Prostate gland (tissue), 2 donors: Measurements from ENCODE around the gene SLITRK3. TPM values are rescaled to one million over a fixed set of nuclear protein-coding genes. Genes with fewer than 3 reads are reported as not detected.

Experiments
- DNase-seq: peaks from one replicate; pipeline ENCODE4 v3.0.0-alpha.2; 2019; ENCODE audit warnings: low spot score
- H3K27ac ChIP-seq, 2 donors: fragments of 200-600 bp; sonication (generic); 2 replicates each; pipeline ENCODE4 v1.5.1; 2017 to 2019
- H3K27me3 ChIP-seq: fragments of 200-600 bp; sonication (generic); replicated peaks from 2 replicates; pipeline ENCODE4 v1.5.1; 2019; ENCODE audit not compliant: insufficient read depth
- H3K36me3 ChIP-seq, 2 donors: fragments of 200-600 bp; sonication (generic); 1 replicate in 1 of 2; 2 replicates in 1 of 2; pipeline versions ENCODE4 v1.5.1 to v1.8.1; 2017 to 2019
- H3K4me1 ChIP-seq: fragments of 200-600 bp; sonication (generic); replicated peaks from 2 replicates; pipeline ENCODE4 v1.5.1; 2019
- H3K4me3 ChIP-seq, 2 donors: fragments of 200-600 bp; sonication (generic); 2 replicates each; pipeline ENCODE4 v1.5.1; 2017 to 2019
- H3K9me3 ChIP-seq: fragments of 200-600 bp; sonication (generic); 2 replicates; pipeline ENCODE4 v1.5.1; 2017
- POLR2A ChIP-seq: fragments of 450-650 bp; IDR thresholded peaks from one replicate; pipeline ENCODE4 v1.6.1; 2016; ENCODE audit warnings: antibody characterized with exemption, mild to moderate bottlenecking
- POLR2AphosphoS5 ChIP-seq: sonication (generic); formaldehyde crosslinking; IDR thresholded peaks from one replicate; pipeline ENCODE4 v1.6.1; 2017; ENCODE audit warnings: antibody characterized with exemption
- WGBS: methylation state at CpG from one replicate; pipeline ENCODE4 v1.1.5; 2018; 5-methylcytosine and 5-hydroxymethylcytosine counted together
- intact Hi-C: fragments of 100-400 bp; cut with DNase I; formaldehyde crosslinking; loops from one replicate; pipeline ENCODE4 v1.14.2; 2022
- total RNA-seq, 2 donors: library from RNA; depleted of rRNA; stranded (reverse); fragments of >200 nt; gene quantifications; one replicate each; pipeline ENCODE4 v1.1.0, GENCODE V29; 2016
- TF ChIP-seq, protein P1 (sequence below), 4 experiments: fragments of 200-600 bp in 2 of 4; fragments of 450-650 bp in 2 of 4; sonication (generic) in 2 of 4; IDR thresholded peaks; 1 replicate in 3 of 4; 2 replicates in 1 of 4; pipeline ENCODE4 v1.5.1; 2016 to 2019; ENCODE audit warnings: antibody characterized with exemption in 4 of 4, mild to moderate bottlenecking in 2 of 4, moderate library complexity in 2 of 4

SLITRK3 gene, protein sequence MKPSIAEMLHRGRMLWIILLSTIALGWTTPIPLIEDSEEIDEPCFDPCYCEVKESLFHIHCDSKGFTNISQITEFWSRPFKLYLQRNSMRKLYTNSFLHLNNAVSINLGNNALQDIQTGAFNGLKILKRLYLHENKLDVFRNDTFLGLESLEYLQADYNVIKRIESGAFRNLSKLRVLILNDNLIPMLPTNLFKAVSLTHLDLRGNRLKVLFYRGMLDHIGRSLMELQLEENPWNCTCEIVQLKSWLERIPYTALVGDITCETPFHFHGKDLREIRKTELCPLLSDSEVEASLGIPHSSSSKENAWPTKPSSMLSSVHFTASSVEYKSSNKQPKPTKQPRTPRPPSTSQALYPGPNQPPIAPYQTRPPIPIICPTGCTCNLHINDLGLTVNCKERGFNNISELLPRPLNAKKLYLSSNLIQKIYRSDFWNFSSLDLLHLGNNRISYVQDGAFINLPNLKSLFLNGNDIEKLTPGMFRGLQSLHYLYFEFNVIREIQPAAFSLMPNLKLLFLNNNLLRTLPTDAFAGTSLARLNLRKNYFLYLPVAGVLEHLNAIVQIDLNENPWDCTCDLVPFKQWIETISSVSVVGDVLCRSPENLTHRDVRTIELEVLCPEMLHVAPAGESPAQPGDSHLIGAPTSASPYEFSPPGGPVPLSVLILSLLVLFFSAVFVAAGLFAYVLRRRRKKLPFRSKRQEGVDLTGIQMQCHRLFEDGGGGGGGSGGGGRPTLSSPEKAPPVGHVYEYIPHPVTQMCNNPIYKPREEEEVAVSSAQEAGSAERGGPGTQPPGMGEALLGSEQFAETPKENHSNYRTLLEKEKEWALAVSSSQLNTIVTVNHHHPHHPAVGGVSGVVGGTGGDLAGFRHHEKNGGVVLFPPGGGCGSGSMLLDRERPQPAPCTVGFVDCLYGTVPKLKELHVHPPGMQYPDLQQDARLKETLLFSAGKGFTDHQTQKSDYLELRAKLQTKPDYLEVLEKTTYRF
- total RNA-seq = under 1 TPM; 0.11 to 0.50 TPM

DNA sequence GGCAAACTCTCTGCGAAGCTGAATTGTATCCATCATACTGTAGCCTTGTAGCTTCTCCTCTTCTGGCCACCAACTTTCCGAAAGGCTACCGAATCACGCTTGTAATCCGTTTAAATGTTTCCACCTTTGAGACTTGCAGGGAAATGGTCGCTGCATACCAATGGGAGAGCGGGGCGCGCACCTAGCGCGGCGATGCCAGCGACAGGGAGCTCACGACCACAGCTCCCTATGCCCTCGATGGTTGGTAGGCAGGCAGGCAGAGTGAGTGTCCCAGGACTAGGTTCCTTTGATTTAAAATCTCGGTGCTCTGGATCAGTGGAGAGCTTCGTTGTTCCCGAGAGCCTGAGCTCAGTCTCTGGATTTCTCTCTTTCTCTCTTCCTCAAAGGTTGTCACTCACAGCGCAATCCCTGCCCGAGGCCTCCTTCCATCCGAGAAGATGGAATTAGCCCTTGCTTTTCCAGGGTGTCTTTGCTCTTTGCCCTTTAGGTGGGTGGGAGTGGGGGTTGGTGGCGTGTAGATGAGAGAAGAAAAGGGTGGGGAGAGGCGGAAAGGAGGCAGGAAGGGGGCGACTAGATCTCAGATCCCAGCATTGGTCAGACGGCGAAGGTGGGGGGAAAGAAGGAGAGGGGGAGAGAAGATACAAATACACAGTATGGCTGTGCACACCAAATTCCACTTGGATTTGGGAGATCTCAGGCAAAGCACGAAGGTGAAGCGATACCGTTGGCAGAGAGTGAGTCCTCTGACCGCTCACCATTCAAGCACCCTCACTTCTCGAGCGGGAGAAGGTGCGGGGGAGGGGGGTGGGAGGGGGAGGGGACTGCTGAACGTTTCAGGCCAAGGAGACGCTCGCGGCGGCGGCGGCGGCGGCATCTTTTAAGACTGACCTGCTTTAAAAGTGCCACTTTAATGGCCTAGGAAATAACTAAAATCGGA is at the start of gene SLITRK3:
SLITRK3 (minus strand) TSS at position 745 of the 937 bp plus-strand sequence. CDS start 5,554 bp downstream, outside the sequence.
- TF ChIP-seq, protein P1, sequence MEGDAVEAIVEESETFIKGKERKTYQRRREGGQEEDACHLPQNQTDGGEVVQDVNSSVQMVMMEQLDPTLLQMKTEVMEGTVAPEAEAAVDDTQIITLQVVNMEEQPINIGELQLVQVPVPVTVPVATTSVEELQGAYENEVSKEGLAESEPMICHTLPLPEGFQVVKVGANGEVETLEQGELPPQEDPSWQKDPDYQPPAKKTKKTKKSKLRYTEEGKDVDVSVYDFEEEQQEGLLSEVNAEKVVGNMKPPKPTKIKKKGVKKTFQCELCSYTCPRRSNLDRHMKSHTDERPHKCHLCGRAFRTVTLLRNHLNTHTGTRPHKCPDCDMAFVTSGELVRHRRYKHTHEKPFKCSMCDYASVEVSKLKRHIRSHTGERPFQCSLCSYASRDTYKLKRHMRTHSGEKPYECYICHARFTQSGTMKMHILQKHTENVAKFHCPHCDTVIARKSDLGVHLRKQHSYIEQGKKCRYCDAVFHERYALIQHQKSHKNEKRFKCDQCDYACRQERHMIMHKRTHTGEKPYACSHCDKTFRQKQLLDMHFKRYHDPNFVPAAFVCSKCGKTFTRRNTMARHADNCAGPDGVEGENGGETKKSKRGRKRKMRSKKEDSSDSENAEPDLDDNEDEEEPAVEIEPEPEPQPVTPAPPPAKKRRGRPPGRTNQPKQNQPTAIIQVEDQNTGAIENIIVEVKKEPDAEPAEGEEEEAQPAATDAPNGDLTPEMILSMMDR (IDR thresholded peaks at IDR 0.05) = no peak
- TF ChIP-seq POLR2AphosphoS5 (no peak), POLR2A (no peak)
- Histone ChIP-seq H3K9me3 (no peaks in the 10 kb centered on the region), H3K27ac (no peak within 1 kb of the TSS), H3K36me3 (no peaks in the 10 kb centered on the region), H3K4me1 (peaks cover 3% of the 10 kb centered on the region), H3K27me3 (peaks cover 31% of the 10 kb centered on the region), H3K4me3 (peak within 1 kb of the TSS; percentile 17 to 26)
- no peak for DNase-seq
- 3% methylated on average over 43 of the region's 43 CpGs for WGBS
- intact Hi-C loops = no loop called here

DNA sequence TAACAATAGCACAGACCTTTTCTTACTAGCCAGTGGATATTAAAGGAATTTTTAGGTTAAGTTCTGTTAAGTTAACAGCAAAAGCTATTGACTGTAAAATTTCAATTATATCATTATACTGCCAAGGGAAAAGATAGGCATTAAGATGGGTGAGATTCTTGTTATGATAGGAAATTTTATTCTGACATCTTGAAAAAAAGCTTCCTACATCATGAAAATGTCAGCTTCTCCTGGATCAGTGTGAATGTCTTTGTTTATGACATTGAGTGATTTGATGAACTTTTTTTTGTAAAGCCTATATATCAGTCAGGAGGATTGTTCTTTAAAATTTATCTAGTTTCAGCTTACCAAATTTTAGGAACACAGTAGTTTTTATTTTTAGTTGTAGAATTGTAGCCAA is 47.4 kb upstream of the SLITRK3 start:
- no peaks in the 10 kb centered on the region for H3K27me3 ChIP-seq
- H3K9me3 ChIP-seq = no peaks in the 10 kb centered on the region
- DNase-seq = no peak
- H3K4me1 ChIP-seq = no peaks in the 10 kb centered on the region
- TF ChIP-seq, protein P1 (IDR thresholded peaks at IDR 0.05) = no peak
- TF ChIP-seq POLR2A = no peak
- no peak for TF ChIP-seq POLR2AphosphoS5
- no peak overlapping the region for H3K27ac ChIP-seq
- H3K36me3 ChIP-seq = no peaks in the 10 kb centered on the region
- no peak overlapping the region for H3K4me3 ChIP-seq
- intact Hi-C loops = no loop called here

DNA sequence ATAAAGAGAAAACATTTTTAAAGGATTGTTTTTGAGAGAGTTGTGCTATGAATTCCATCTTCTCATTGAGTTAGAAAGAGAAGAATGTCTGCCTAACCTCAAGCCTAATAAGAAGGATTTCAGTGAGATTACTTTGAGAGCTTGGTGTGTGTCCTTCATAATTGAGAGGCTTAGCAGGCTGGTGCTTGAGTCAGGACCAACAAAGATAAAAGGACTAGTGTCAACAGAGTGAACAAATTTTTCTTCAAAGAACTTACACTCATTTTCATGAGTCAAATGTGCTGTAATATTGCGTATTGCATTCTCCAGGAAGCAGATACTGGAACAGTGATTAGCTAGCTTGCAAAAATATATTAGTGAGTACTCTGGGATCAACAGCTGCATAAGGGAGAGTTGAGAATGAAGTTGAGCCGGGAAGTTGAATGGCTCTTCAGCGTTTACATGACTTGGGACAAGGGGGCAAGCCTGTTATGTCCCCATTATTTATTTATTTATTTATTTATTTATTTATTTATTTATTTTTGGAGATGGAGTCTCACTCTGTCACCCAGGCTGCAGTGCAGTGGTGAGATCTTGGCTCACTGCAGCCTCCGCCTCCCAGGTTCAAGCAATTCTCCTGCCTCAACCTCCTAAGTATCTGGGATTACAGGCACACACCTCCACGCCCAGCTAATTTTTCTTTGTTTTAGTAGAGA is 37.5 kb upstream of the SLITRK3 start:
- Histone ChIP-seq H3K27me3 (no peaks in the 10 kb centered on the region), H3K4me3 (no peak overlapping the region), H3K27ac (no peak overlapping the region), H3K36me3 (no peaks in the 10 kb centered on the region), H3K4me1 (no peaks in the 10 kb centered on the region), H3K9me3 (no peaks in the 10 kb centered on the region)
- DNase-seq = no peak
- WGBS = 90% methylated on average over 5 of the region's 5 CpGs
- intact Hi-C loops = no loop called here
- no peak for TF ChIP-seq POLR2A
- TF ChIP-seq, protein P1 (IDR thresholded peaks at IDR 0.05) = no peak
- TF ChIP-seq POLR2AphosphoS5 = no peak

DNA sequence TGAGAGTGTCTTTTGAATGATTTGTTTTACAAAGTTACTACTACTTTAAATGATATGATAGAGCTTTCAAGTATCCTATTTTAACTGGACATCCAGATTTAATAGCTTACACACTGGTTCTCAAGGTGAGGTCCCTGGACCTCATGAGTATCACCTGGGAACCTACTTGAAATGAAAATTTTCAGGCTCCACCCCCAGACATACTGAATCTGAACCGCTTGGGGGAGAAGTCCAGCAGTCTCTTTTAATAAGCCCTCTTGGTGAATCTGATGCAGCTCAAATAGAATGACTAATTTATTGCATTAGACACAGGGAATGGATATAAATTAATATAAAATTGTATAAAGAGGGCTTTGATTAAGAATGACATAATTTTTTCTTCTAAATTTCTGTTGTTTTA is 29.4 kb upstream of the SLITRK3 start:
- Histone ChIP-seq H3K36me3 (no peaks in the 10 kb centered on the region), H3K4me1 (no peaks in the 10 kb centered on the region), H3K27me3 (no peaks in the 10 kb centered on the region), H3K4me3 (no peak overlapping the region), H3K27ac (no peak overlapping the region), H3K9me3 (no peaks in the 10 kb centered on the region)
- no peak for DNase-seq
- TF ChIP-seq POLR2A = no peak
- no peak for TF ChIP-seq POLR2AphosphoS5
- TF ChIP-seq, protein P1 (IDR thresholded peaks at IDR 0.05) = no peak
- 43% methylated on average over 1 of the region's 1 CpG for WGBS
- intact Hi-C loops = no loop called here
